Ectodermal cell (in vitro differentiated cells): ENCODE measurements around the gene SDF2.
"Not testable (repeated sequence)": the region's sequence is repeated elsewhere in the genome, so short reads cannot be mapped to it uniquely, and the experiment has no call there.

Experiments used
- H3K27ac ChIP-seq: 2 replicates; pipeline ENCODE4 v1.7.0; 2013; ENCODE audit warnings: mild to moderate bottlenecking, low read depth, low read length; ENCODE audit not compliant: insufficient read depth, poor library complexity, severe bottlenecking
- H3K27me3 ChIP-seq: 2 replicates; pipeline ENCODE4 v1.7.0; 2013; ENCODE audit warnings: mild to moderate bottlenecking, low read length; ENCODE audit not compliant: insufficient read depth, control insufficient read depth, poor library complexity, severe bottlenecking
- H3K36me3 ChIP-seq: one replicate; pipeline ENCODE4 v1.7.0; 2013; ENCODE audit warnings: low read length; ENCODE audit not compliant: control insufficient read depth, insufficient read depth
- H3K4me1 ChIP-seq: one replicate; pipeline ENCODE4 v1.7.0; 2013; ENCODE audit warnings: low read length; ENCODE audit not compliant: control insufficient read depth, insufficient read depth
- H3K4me3 ChIP-seq: 2 replicates; pipeline ENCODE4 v1.7.0; 2013; ENCODE audit warnings: low read depth, low read length, control low read depth; ENCODE audit not compliant: insufficient read depth
- H3K9me3 ChIP-seq: 2 replicates; pipeline ENCODE4 v1.7.0; 2013; ENCODE audit warnings: mild to moderate bottlenecking, low read length, moderate library complexity; ENCODE audit not compliant: control insufficient read depth
- WGBS, 2 experiments: methylation state at CpG; one replicate each; pipeline ENCODE4 v1.1.7; 2013; ENCODE audit warnings: missing lambda C conversion rate in 2 of 2; 5-methylcytosine and 5-hydroxymethylcytosine counted together

SDF2 gene

DNA sequence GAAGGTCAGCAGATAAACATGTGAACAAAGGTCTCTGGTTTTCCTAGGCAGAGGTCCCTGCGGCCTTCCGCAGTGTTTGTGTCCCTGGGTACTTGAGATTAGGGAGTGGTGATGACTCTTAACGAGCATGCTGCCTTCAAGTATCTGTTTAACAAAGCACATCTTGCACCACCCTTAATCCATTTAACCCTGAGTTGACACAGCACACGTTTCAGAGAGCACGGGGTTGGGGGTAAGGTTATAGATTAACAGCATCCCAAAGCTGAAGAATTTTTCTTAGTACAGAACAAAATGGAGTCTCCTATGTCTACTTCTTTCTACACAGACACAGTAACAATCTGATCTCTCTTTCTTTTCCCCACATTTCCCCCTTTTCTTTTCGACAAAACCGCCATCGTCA is 3.4 kb downstream of the SDF2 start:
- not testable (repeated sequence) for H3K27ac ChIP-seq, H3K27me3 ChIP-seq, H3K4me1 ChIP-seq, H3K4me3 ChIP-seq, H3K9me3 ChIP-seq
- 95 to 99% methylated on average over 3 to 5 of the region's 8 CpGs for WGBS, 2 experiments
- peaks cover 28% of the 10 kb centered on the region for H3K36me3 ChIP-seq

DNA sequence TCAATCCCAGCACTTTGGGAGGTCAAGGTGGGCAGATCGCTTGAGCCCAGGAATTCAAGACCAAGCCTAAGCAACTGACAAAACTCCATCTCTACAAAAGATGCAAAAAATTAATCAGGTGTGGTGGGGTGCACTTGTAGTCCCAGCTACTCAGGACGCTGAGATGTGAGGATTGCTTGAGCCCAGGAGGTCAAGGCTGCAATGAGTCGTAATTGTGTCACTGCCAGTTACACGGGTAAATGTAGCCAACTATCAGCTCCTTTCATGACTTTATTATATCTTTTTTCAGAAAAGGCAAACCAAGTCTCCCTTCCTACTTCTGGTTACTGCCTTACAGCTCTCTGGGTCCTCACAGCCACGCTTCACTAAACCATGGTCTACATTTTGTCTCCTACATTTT is 4.0 kb downstream of the SDF2 start:
- no peaks in the 10 kb centered on the region for H3K4me1 ChIP-seq
- H3K9me3 ChIP-seq, result no peaks in the 10 kb centered on the region
- no peak overlapping the region for H3K4me3 ChIP-seq
- no peaks in the 10 kb centered on the region for H3K27me3 ChIP-seq
- WGBS, 2 experiments, result 94 to 95% methylated on average over 5 of the region's 5 CpGs
- peaks cover 28% of the 10 kb centered on the region for H3K36me3 ChIP-seq
- no peak overlapping the region for H3K27ac ChIP-seq

DNA sequence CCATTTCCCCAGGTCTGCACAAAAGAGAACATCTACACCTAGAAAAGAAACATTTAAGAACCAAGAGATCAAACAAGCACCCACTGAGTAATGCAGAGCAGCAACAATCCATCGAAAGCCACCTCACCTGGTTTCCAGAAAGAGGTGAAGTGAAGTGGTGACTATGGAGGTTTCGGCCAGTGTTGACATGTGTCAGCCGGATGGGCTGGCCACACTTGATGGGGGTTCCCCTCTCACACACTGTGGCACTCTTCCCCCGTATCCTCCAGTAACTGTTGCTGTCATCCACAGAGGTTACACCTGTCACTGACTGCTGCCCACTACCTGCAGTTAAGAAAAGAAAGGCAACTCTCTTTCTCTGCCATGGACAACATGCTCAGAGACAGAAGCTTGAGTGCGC is 6.5 kb downstream of the SDF2 start:
- Histone ChIP-seq H3K36me3 (peaks cover 37% of the 10 kb centered on the region), H3K9me3 (no peaks in the 10 kb centered on the region), H3K27me3 (no peaks in the 10 kb centered on the region), H3K27ac (no peak overlapping the region), H3K4me1 (no peaks in the 10 kb centered on the region), H3K4me3 (no peak overlapping the region)
- WGBS, 2 experiments, result 93 to 98% methylated on average over 5 of the region's 5 CpGs

DNA sequence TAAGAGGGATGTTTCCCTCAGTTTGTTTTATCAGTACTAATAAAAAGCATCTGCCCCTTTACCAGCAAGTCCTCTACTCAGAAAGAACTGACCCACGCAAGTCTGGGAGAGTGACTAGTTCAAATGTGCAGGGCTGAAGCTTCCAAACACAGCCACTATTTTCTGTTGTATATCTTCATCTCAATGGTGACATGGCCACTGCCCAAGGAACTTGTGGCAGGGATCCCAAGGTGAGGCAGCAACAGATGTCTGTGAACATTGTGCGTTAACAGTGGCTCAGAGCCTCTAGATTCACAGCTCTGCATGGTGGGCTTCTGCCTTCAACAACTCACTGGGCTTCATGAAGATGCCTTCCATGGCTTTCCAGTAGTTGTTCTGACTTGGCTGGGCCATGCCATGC is 13.0 kb downstream of the SDF2 start:
- no peak overlapping the region for H3K27ac ChIP-seq
- H3K27me3 ChIP-seq, result no peaks in the 10 kb centered on the region
- H3K36me3 ChIP-seq, result peaks cover 18% of the 10 kb centered on the region
- H3K4me1 ChIP-seq, result peaks cover 4% of the 10 kb centered on the region
- no peak overlapping the region for H3K4me3 ChIP-seq
- no peaks in the 10 kb centered on the region for H3K9me3 ChIP-seq
- WGBS, 2 experiments, result 92 to 96% methylated on average over 2 of the region's 2 CpGs

DNA sequence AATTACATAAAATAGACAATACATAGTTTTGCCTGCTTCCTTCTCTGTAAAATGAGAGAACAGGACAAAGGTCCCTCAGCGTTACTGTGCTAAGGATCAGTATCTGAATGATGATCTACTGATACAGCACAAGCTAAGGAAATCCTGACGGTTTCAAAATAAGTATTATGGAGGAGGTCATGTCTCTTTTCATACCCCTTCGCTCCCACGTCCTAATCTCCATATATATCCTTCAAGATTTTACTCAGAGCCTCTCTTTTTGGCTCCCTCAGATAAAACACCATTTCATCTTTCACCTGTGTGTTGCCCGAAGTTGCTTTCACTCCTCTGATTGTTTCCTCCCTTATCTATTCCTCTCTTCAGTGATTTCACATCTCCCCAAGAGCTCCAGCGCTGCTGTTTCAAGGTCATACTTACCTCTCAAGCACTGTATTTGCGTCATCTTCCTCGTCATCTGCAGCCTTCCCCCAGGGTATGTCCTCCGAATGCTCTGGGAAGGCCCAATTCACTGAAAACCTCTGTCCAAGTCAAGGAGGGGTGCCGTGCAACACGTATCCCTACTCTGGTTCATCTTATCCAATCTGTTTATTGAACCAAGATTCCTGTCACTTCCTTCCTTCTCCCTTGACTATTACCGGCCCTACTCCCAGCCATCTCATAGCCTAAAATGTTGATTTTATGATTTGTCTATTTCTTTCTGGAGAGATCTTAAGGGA is 15.5 kb downstream of the SDF2 start:
- peaks cover 21% of the 10 kb centered on the region for H3K36me3 ChIP-seq

DNA sequence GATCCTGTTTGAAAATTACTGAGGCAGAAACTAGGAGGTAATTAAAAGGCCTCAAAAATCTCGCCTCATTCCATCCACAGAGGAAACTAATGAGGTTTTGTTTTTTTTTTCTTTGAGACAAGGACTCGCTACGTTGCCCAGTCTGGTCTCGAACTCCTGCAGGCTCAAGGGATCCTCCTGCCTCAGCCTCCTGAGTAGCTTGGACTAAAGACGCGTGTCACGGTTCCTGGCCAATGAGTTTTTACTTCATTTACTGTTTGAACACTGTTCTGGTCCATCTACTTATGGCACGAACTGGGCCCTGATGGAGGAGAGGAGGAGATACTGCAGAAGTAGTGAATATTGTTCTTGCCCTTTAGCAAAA is 16.1 kb downstream of the SDF2 start:
- peak overlapping the region; percentile 91 for H3K4me3 ChIP-seq
- WGBS, 2 experiments, result 71 to 82% methylated on average over 8 of the region's 8 CpGs
- peaks cover 7% of the 10 kb centered on the region for H3K4me1 ChIP-seq
- no peaks in the 10 kb centered on the region for H3K27me3 ChIP-seq
- H3K9me3 ChIP-seq, result no peaks in the 10 kb centered on the region
- peaks cover 18% of the 10 kb centered on the region for H3K36me3 ChIP-seq
- peak overlapping the region; percentile 20 for H3K27ac ChIP-seq

More for the DNA sequence above, 15.5 kb downstream of the SDF2 start:
- Histone ChIP-seq H3K4me3 (no peak overlapping the region), H3K27me3 (no peaks in the 10 kb centered on the region), H3K27ac (no peak overlapping the region), H3K4me1 (peaks cover 7% of the 10 kb centered on the region), H3K9me3 (no peaks in the 10 kb centered on the region)
- 93 to 95% methylated on average over 11 of the region's 12 CpGs for WGBS, 2 experiments

DNA sequence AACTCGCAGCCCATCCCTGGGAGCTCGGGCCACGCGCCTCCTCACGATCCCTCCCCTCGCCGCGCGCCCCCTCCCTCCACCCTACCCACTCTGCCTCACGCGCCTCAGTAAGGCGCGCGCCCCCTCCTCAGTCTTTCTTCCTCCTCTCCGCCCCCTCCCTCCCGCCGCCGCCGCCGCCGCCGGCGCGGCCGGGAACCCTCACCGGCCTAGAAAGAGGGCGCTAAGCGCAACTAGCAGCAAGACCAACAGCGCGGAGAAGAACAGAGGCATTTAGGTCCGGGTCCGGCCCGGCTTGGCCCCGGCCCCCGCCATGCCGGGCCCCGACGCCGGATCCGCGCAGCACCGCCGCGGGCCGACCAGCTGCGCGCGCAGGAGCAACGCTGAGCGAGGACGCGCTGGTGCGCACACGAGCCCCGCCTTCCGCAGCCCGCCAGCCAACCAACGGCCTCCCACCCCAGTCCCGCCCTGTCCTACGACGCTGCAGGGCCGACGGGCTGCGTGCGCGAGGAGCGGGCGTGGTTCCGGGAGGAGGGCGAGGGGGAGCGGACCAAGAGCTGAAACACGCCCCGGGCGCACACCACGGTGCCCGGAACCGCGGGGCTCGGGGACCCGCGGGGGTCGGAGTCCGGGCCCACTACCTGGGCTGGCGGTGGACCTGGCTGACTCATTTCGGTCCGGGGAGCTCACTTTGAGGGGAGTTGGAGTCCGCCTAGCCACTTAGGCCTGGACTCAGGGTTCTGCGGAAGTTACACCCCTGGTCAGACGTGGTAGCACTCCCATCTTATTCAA is 16.7 kb downstream of the SDF2 start, which contains the start of gene BLTP2:
Gene BLTP2, minus strand, starts transcription at position 372 of the 789 bp plus-strand sequence. Its CDS starts 102 bp downstream, at position 270.
- Histone ChIP-seq H3K27ac (peak within 1 kb of the TSS; percentile 76), H3K4me3 (peak within 1 kb of the TSS; percentile 91), H3K36me3 (peaks cover 21% of the 10 kb centered on the region), H3K27me3 (no peaks in the 10 kb centered on the region), H3K4me1 (peaks cover 7% of the 10 kb centered on the region), H3K9me3 (no peaks in the 10 kb centered on the region)
- WGBS, 2 experiments, result 1% methylated on average over 88 to 89 of the region's 89 CpGs

DNA sequence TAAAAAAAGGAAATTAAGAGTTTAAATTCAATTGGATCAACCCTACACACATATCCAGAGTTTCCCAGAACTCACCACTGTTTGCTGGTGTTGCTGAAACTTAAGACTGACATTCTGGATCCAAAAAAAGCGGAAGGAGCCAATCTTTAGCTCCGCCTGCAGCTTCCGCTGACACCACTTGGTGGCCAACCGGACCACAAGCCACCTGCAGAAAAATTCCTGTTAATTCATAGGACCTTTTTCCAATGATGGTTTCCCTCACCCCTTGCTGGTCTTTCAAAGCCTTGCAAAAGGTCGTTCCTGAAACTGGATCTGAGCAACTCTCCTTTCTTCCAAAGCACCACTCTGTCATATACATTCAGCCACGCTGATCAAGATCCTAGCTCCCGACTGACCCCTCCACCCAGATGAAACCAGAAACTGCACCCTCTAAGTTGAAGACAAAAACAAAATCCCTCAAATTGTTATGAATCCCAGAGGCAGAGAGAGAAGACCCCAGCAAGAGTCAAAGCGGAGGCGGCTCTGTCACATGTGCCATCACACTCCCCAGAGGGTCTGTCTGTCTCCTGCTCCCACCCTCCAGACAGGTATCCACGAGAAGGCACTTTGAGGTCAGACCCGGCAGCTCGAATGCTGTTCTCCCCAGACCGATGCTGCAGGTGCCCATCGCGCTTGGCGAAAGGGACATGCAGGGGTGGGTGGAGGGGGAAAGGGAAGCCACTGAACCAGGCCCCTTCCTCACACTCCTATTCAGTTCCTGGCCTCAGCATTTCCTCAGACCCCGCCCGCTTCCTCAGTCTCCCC is 17.5 kb downstream of the SDF2 start:
- Histone ChIP-seq H3K27me3 (no peaks in the 10 kb centered on the region), H3K4me3 (peak overlapping the region; percentile 91), H3K27ac (peak overlapping the region; percentile 76), H3K36me3 (peaks cover 29% of the 10 kb centered on the region), H3K9me3 (no peaks in the 10 kb centered on the region), H3K4me1 (peaks cover 7% of the 10 kb centered on the region)
- 2 to 3% methylated on average over 18 of the region's 18 CpGs for WGBS, 2 experiments

DNA sequence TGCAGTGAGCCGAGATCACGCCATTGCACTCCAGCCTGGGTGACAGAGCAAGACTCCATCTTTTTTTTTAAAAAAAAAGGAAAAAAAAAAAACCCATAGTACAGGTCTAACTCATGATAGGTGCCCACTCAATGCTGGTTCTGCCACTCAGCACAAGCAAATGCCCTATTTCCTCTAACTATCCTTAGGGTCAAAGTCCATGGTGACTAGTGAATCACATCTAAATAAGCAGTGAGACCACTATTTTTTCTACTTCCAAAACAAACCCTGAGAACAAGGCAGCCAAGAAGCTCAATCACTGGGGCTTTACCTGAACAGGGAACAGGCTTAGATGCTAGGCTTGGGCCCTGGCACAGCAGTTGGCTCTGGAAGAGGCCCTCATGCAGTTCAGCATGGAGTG is 20.1 kb downstream of the SDF2 start:
- peaks cover 7% of the 10 kb centered on the region for H3K4me1 ChIP-seq
- WGBS, 2 experiments, result 89 to 96% methylated on average over 2 of the region's 2 CpGs
- H3K27ac ChIP-seq, result no peak overlapping the region
- peaks cover 49% of the 10 kb centered on the region for H3K36me3 ChIP-seq
- no peaks in the 10 kb centered on the region for H3K27me3 ChIP-seq
- no peaks in the 10 kb centered on the region for H3K9me3 ChIP-seq
- H3K4me3 ChIP-seq, result no peak overlapping the region

DNA sequence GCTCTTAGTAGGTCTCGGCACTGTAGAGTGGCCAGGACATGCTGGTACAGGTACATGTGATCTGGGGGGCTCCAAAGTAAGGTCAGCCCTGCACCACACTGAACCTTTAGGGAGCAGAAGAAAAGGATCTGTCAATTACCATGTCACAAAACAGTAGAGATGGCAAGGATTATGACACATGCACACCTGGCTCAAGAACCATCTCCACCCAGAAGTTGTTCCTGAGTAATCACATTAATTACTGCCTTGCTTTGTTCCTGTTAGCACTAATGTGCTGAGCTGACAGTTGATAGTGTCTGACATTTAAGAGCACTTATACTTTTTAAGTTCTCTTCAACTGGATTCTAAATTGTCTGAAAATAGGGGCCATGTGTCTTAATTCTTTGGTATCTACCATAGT is 26.2 kb downstream of the SDF2 start:
- H3K9me3 ChIP-seq, result no peaks in the 10 kb centered on the region
- no peaks in the 10 kb centered on the region for H3K4me1 ChIP-seq
- 95 to 97% methylated on average over 1 of the region's 1 CpG for WGBS, 2 experiments
- H3K36me3 ChIP-seq, result peaks cover 89% of the 10 kb centered on the region
- no peaks in the 10 kb centered on the region for H3K27me3 ChIP-seq
- H3K4me3 ChIP-seq, result no peak overlapping the region
- H3K27ac ChIP-seq, result no peak overlapping the region
